Fibroblast of skin of abdomen (primary cell): ENCODE data around the gene HEPACAM.
A peak's percentile ranks its signal among the peaks of the same experiment; 100 is the strongest.

Experiments used
- DNase-seq: peaks from one replicate; pipeline ENCODE4 v3.0.0-alpha.2; 2013

The HEPACAM gene

GRCh38 chr11:124898711-124899110, 37.1 kb downstream of the HEPACAM start:
- DNase-seq = peak; percentile 81

GRCh38 chr11:124898263-124898680, 37.6 kb downstream of the HEPACAM start:
- peak; percentile 93 for DNase-seq

- DNase-seq = no peak
These were observed 38.1 kb downstream of the HEPACAM start, which contains the start of gene ROBO4 for GRCh38 chr11:124897674-124898262. ROBO4 (minus strand) TSS chr11:124897865; CDS start chr11:124897795, 70 bp downstream.

- no peak for DNase-seq
These were observed 38.9 kb downstream of the HEPACAM start for GRCh38 chr11:124896821-124897391.

GRCh38 chr11:124896071-124896750, 39.6 kb downstream of the HEPACAM start:
- DNase-seq = peak; percentile 31

- DNase-seq = no peak
These were observed 40.3 kb downstream of the HEPACAM start for GRCh38 chr11:124895471-124895971.

- DNase-seq = no peak
These were observed 41.0 kb downstream of the HEPACAM start for GRCh38 chr11:124894606-124895430.

- DNase-seq = no peak
These were observed 42.0 kb downstream of the HEPACAM start for GRCh38 chr11:124893781-124894401.

GRCh38 chr11:124892750-124893454, 42.9 kb downstream of the HEPACAM start:
- DNase-seq = no peak

GRCh38 chr11:124892146-124892545, 43.7 kb downstream of the HEPACAM start:
- DNase-seq = no peak

- no peak for DNase-seq
These were observed 44.4 kb downstream of the HEPACAM start for GRCh38 chr11:124891373-124891861.

- DNase-seq = no peak
These were observed 45.0 kb downstream of the HEPACAM start for GRCh38 chr11:124890683-124891372.

GRCh38 chr11:124890151-124890550, 45.7 kb downstream of the HEPACAM start:
- no peak for DNase-seq

GRCh38 chr11:124889191-124890091, 46.4 kb downstream of the HEPACAM start:
- DNase-seq = no peak

- DNase-seq = no peak
These were observed 48.2 kb downstream of the HEPACAM start for GRCh38 chr11:124887667-124888013.

- DNase-seq = no peak
These were observed 48.7 kb downstream of the HEPACAM start for GRCh38 chr11:124886978-124887666.

GRCh38 chr11:124886476-124886875, 49.4 kb downstream of the HEPACAM start:
- no peak for DNase-seq

GRCh38 chr11:124884869-124885479, 50.9 kb downstream of the HEPACAM start:
- no peak for DNase-seq

GRCh38 chr11:124884340-124884739, 51.5 kb downstream of the HEPACAM start:
- DNase-seq = no peak
